Gastrocnemius medialis (tissue), 4 donors: ENCODE results near the gene CCDC187. TPM values are rescaled to one million over a fixed set of nuclear protein-coding genes. Genes with fewer than 3 reads are reported as not detected.

Source experiments
- ATAC-seq, 2 donors: fragments of 150-250 bp; one replicate each; pipeline ENCODE4 v1.9.1; 2016
- DNase-seq, 2 donors: peaks; one replicate each; pipeline ENCODE4 v3.0.0-alpha.2; 2019
- H3K27ac ChIP-seq, 4 donors: fragments of 200-600 bp; sonication (generic); 1 replicate in 1 of 4; 2 replicates in 3 of 4; pipeline ENCODE4 v1.5.1; 2016 to 2018; ENCODE audit warnings: mild to moderate bottlenecking in 2 of 4, moderate library complexity in 1 of 4
- H3K27me3 ChIP-seq, 3 donors: fragments of 200-600 bp; sonication (generic) in 2 of 3; 1 replicate in 1 of 3; 2 replicates in 2 of 3; pipeline versions ENCODE4 v1.5.1 to v1.6.0; 2016 to 2019; ENCODE audit warnings: mild to moderate bottlenecking in 1 of 3, moderate library complexity in 1 of 3
- H3K36me3 ChIP-seq, 2 donors: fragments of 200-600 bp; sonication (generic) in 1 of 2; one replicate each; pipeline ENCODE4 v1.5.1; 2017 to 2018
- H3K4me1 ChIP-seq, 2 donors: fragments of 200-600 bp; sonication (generic) in 1 of 2; one replicate each; pipeline ENCODE4 v1.5.1; 2016 to 2017; ENCODE audit warnings: mild to moderate bottlenecking in 2 of 2
- H3K4me3 ChIP-seq, 4 donors: fragments of 200-600 bp; sonication (generic) in 3 of 4; 1 replicate in 1 of 4; 2 replicates in 3 of 4; pipeline ENCODE4 v1.5.1; 2016 to 2019; ENCODE audit warnings: mild to moderate bottlenecking in 2 of 4
- H3K9me3 ChIP-seq, 3 donors: fragments of 200-600 bp; sonication (generic) in 2 of 3; 1 replicate in 1 of 3; 2 replicates in 2 of 3; pipeline ENCODE4 v1.5.1; 2016 to 2019
- POLR2A ChIP-seq, 2 donors: fragments of 450-650 bp; IDR thresholded peaks; one replicate each; pipeline ENCODE4 v1.6.1; 2017; ENCODE audit warnings: antibody characterized with exemption in 2 of 2, mild to moderate bottlenecking in 2 of 2, moderate library complexity in 2 of 2
- in situ Hi-C, 4 donors: fragments of 200-750 bp; cut with MboI; loops; one replicate each; pipeline versions ENCODE4 v1.15.0 to v1.8.0; 2017; ENCODE audit warnings: low sequenced_read_pairs in 4 of 4
- intact Hi-C: fragments of 100-400 bp; cut with DNase I; formaldehyde crosslinking; loops from one replicate; pipeline ENCODE4 v1.15.1; 2023; ENCODE audit warnings: low total_unique reads
- total RNA-seq, 4 donors: library from RNA; depleted of rRNA; stranded (reverse); fragments of >200 nt; gene quantifications; one replicate each; pipeline versions ENCODE4 v1.1.0 to v1.2.3, GENCODE V29; 2016
- TF ChIP-seq, protein P1 (sequence below), 5 experiments: fragments of 450-650 bp in 3 of 5; fragments of 200-600 bp in 2 of 5; sonication (generic) in 2 of 5; IDR thresholded peaks in 4 of 5; conservative IDR thresholded peaks in 1 of 5; 1 replicate in 4 of 5; 2 replicates in 1 of 5; pipeline ENCODE4 v1.5.1; 2016 to 2019; ENCODE audit warnings: antibody characterized with exemption in 5 of 5, mild to moderate bottlenecking in 3 of 5, moderate library complexity in 3 of 5

CCDC187 gene
- total RNA-seq, 4 donors from 2014 or later: not detected

DNA sequence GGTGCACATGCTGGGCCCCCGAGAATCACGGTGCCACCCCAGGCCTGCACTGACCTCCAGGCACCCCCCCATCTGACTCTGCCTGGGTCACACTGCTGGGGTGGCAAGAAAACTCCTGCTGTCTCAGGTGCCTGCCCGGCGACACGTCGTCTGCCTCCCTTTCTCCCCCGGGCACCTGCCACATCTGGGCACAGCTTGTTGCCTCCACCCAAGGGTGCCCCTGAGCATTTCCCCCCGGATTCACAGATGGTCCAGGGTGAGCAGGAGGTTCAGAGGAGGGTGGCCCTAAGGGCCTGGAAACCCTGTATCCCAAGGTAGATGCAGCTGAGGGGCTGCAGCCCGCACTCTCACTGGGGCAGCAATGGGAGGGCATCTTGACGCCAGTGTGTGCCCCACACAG lies 43.4 kb downstream of the CCDC187 start:
- intact Hi-C loops (no loop called here), in situ Hi-C loops (no loop called here)
- Histone ChIP-seq H3K36me3 (no peaks in the 10 kb centered on the region), H3K27ac (no peak overlapping the region), H3K4me3 (no peak overlapping the region), H3K27me3 (peaks cover 7 to 14% (median 10%) of the 10 kb centered on the region in 3 donors), H3K4me1 (no peaks in the 10 kb centered on the region), H3K9me3 (no peaks in the 10 kb centered on the region)
- no peak for ATAC-seq
- DNase-seq: no peak
- TF ChIP-seq, protein P1, sequence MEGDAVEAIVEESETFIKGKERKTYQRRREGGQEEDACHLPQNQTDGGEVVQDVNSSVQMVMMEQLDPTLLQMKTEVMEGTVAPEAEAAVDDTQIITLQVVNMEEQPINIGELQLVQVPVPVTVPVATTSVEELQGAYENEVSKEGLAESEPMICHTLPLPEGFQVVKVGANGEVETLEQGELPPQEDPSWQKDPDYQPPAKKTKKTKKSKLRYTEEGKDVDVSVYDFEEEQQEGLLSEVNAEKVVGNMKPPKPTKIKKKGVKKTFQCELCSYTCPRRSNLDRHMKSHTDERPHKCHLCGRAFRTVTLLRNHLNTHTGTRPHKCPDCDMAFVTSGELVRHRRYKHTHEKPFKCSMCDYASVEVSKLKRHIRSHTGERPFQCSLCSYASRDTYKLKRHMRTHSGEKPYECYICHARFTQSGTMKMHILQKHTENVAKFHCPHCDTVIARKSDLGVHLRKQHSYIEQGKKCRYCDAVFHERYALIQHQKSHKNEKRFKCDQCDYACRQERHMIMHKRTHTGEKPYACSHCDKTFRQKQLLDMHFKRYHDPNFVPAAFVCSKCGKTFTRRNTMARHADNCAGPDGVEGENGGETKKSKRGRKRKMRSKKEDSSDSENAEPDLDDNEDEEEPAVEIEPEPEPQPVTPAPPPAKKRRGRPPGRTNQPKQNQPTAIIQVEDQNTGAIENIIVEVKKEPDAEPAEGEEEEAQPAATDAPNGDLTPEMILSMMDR (IDR thresholded peaks at IDR 0.05 in 4 of 5, conservative IDR thresholded peaks at IDR 0.05 in 1 of 5): no peak
- no peak for TF ChIP-seq POLR2A (IDR thresholded peaks at IDR 0.05)

DNA sequence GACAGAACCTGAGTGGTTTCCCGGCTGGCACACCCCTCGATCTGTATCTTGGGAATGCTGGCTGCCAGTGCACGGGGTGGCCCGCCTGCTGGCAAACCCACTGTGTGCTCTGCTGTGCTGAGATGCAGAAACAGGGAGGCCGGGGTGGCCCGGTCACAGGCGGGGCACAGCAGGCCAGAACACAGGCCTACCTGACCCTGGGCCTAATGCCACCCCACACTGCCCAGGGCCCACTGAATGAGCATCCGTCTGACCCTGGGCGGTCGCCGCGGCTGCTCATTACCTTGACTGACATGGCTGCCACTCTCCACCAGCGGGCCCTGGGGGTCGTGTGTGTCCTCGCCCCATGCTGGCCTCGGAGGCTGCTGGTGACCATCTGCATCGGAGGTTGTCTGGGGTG lies 44.1 kb downstream of the CCDC187 start:
- Histone ChIP-seq H3K4me1 (no peaks in the 10 kb centered on the region), H3K9me3 (no peaks in the 10 kb centered on the region), H3K27ac (no peak overlapping the region), H3K4me3 (no peak overlapping the region), H3K36me3 (no peaks in the 10 kb centered on the region), H3K27me3 (peaks cover 8 to 21% (median 10%) of the 10 kb centered on the region in 3 donors)
- intact Hi-C loops (no loop called here), in situ Hi-C loops (no loop called here)
- ATAC-seq (no peak), DNase-seq (no peak)
- TF ChIP-seq, protein P1 (IDR thresholded peaks at IDR 0.05 in 4 of 5, conservative IDR thresholded peaks at IDR 0.05 in 1 of 5): no peak
- no peak for TF ChIP-seq POLR2A (IDR thresholded peaks at IDR 0.05)

DNA sequence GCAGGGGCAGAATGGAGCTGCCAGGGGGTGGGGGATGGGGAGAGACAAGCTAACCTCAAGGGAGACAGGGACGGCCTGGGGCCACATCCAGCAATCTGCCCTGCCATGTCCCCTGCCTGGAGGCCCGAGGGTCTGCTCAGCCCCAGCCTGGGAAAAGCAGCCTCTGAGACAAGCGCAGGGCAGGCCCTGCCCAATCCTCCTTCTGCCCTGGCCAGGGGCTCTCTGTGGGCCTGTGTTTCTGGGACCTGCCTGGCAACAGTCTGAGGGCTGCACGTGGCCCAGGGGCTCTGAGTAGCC lies 44.4 kb downstream of the CCDC187 start:
- in situ Hi-C loops: no loop called here
- TF ChIP-seq, protein P1 (IDR thresholded peaks at IDR 0.05 in 4 of 5, conservative IDR thresholded peaks at IDR 0.05 in 1 of 5): no peak
- TF ChIP-seq POLR2A (IDR thresholded peaks at IDR 0.05): no peak
- peaks cover 8 to 25% (median 12%) of the 10 kb centered on the region in 3 donors for H3K27me3 ChIP-seq
- H3K4me1 ChIP-seq: no peaks in the 10 kb centered on the region
- no peak for ATAC-seq
- no peak overlapping the region for H3K27ac ChIP-seq
- no peak overlapping the region for H3K4me3 ChIP-seq
- H3K36me3 ChIP-seq: no peaks in the 10 kb centered on the region
- intact Hi-C loops: no loop called here
- H3K9me3 ChIP-seq: no peaks in the 10 kb centered on the region
- DNase-seq: no peak

DNA sequence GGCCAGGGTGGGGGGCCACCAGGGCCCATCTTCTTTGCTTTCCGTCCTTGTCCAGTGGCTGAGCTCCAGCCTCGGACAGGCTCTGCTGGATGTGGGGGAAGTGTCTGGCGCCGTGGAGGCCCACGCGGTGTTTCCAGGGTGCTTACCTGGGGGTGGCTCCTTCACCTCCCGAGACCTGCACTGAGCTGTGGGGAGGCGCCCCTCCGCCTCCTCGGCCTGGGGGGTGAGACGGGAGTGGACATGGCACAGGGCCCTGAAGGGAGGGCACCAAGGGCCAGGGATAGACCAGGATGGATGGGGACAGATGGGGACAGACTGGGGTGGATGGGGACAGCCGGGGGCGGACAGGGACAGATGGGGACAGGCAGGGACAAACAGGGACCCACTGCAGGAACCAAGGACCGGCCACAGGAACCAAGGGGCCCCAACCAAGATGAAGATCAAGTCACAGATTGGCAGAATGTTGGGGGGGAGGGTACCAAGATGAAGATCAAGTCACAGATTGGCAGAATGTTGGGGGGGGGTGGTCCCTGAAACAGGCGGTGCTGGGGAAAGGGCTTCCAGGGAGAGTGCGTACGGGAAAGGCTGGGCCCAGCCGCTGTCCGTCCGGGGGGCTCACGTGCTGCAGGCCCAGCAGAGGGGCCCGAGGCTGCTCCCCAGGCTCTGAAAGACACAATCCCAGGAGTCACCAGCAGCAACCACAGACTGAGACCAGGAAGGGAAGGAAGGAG lies 44.9 kb downstream of the CCDC187 start:
- in situ Hi-C loops (no loop called here), intact Hi-C loops (no loop called here)
- Histone ChIP-seq H3K4me3 (no peak overlapping the region), H3K36me3 (no peaks in the 10 kb centered on the region), H3K27ac (no peak overlapping the region), H3K4me1 (no peaks in the 10 kb centered on the region), H3K9me3 (no peaks in the 10 kb centered on the region), H3K27me3 (peaks cover 8 to 27% (median 13%) of the 10 kb centered on the region in 3 donors)
- TF ChIP-seq, protein P1 (IDR thresholded peaks at IDR 0.05 in 4 of 5, conservative IDR thresholded peaks at IDR 0.05 in 1 of 5): no peak
- no peak for TF ChIP-seq POLR2A (IDR thresholded peaks at IDR 0.05)
- no peak for DNase-seq
- no peak for ATAC-seq

DNA sequence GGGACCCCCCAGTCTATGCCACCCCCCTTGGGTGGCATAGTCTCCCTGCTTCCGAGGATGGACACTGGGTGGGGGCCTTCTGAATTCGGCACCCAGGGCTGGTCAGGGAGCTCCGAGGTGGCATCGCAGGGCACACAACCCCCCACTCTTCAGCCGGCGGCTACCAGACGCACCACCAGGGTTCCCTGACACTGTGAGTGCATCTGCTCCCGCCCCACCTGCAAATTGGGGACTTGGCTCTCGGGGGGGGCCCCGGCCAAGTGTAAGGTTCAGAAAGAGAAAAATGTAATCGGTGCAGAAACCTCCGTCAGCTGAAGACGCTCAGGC lies 45.6 kb downstream of the CCDC187 start:
- Histone ChIP-seq H3K4me3 (no peak overlapping the region), H3K27me3 (peaks cover 11 to 31% (median 18%) of the 10 kb centered on the region in 3 donors), H3K9me3 (no peaks in the 10 kb centered on the region), H3K4me1 (no peaks in the 10 kb centered on the region), H3K27ac (no peak overlapping the region), H3K36me3 (no peaks in the 10 kb centered on the region)
- ATAC-seq (no peak), DNase-seq (no peak)
- TF ChIP-seq POLR2A (IDR thresholded peaks at IDR 0.05): no peak
- TF ChIP-seq, protein P1 (IDR thresholded peaks at IDR 0.05 in 4 of 5, conservative IDR thresholded peaks at IDR 0.05 in 1 of 5): no peak
- intact Hi-C loops: no loop called here
- in situ Hi-C loops: no loop called here
